GM21360 (cell line): Measurements from ENCODE around the gene SLC1A7.

Source experiments
- ATAC-seq: cut with Tn5 transposase; IDR thresholded peaks from one replicate; pipeline ENCODE4 v1.9.1; 2021; ENCODE audit warnings: mild to moderate bottlenecking, moderate library complexity; ENCODE audit not compliant: unreplicated experiment

Gene SLC1A7

DNA sequence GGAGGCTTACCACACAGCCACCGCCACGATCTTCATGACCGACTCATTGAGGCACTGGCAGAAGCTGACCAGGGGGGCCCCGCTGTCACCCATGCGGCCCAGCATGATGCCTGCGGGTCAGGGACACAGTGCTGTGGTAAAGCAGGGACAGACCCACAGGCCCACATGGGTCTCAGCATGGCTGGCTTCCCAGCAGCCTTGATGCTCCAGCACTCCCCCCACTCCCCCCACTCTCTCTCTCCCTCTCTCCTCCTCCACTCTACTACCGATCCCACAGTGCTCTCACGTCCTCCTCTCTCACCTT is 49.0 kb downstream of the SLC1A7 start:
- no peak for ATAC-seq

DNA sequence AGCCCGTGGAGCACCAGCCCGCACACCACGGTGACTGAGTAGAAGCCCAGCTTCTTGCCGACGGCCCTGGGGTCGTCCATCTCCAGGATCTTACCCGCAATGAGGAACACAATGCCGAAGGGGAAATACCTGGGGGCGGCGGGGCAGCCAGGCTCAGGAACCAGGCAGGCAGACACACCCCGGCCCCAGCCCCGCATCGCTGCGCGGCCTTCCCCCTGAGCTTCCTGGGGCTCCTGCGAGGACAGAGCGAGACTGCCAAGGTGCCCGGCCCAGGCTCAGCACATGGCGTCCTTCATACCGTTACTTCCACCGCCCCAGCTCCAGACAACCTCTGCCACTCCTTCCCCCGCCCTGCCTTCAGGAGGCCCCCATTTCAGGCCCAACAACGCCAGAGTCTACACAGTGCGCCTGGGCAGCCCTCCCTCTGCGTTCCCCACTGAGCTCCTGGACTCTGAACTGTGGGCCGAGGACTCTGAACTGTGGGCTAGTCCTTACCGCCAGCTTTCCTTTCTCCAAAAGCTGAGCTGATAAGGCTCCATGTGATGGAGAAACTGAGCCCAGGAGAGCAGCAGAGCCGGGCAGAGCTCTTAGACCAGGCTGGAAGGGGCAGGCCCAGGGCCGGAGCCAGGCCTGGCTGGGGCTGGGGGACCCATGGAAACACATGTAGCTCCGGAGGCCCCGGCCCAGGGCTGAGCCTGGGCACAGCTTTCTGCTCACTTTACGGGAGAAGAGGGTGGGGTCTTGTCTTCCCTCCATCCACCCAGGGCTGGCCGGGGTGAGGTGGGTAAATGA is 49.6 kb downstream of the SLC1A7 start:
- no peak for ATAC-seq

DNA sequence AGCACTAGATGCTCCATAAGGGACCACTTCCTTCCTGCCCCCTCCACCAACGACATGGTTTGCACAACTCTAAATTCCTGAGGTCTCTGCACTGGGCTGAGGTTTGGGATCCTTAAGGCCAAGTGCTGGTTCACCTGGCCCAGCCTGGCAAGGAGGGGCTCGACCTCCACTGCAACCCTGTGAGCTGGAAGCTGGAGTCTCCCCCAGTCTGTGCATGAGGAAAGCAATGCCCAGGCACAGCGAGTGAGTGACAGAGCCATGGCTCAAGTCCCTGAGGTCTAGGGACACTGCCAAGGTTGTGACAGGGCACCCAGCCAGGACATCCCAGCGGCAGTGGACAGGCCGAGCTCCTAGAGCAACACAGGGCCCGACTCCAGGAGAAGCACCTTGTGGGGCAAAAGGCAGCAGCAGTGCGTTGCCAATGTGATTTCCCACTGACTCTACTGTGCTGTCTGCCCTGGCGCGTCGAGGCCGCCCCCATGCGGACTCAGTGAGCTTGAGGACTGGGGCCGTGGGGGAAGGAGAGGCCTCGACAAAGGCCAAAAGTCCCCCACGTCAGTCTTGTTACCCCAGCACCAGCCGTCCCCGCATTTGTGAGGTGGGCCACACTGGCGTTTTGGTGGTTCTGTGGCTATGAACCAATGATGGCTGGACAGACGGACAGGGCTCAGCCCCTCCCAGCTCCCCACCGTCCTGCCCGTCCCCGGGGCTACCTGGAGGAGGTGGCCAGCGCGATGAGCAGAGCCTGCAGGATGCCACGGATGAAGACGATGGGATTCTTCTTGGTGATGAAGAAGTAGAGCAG is 50.4 kb downstream of the SLC1A7 start:
- no peak for ATAC-seq

DNA sequence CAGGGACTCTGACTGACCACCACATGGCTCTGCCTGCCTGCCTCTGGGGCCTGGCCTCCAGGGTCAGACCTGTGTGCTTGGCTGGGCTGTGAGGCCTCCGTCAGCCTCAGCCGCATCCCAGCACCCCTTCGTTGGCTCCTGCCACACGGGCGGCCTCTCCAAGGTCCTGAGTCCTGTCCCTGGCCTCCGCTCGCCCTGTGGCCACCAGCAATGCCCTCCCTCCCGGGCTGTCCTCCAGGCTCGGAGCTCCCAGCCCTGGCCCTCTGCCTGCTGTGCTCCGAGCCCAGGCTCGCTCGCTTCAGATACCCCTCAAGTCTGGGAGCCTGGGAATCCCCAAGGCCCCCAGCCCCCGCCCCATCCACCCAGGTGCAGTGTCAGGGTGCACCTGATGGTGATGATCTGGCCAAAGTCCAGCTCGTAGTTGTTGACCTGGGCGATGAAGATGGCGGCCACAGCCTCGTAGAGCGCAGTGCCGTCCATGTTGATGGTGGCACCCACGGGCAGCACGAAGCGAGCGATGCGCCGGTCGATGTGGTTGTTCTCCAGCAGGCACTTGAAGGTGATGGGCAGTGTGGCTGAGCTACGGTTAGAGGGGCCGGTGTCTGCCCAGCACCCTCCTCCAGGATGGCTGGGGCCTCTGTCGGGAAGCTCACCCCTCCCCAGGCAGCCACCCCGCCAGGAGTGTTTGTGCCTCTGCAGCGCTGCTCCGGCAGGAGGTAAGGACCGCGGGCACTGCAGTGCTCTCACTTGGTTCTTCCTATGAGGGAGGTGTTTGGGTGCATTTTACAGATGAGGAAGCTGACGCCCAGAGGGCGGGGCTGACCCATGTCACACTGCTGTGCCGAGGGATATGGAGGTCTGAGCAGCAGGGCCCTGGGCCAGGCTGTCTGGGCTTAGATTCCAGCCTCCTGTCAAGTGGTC is 52.0 kb downstream of the SLC1A7 start:
- ATAC-seq = no peak

DNA sequence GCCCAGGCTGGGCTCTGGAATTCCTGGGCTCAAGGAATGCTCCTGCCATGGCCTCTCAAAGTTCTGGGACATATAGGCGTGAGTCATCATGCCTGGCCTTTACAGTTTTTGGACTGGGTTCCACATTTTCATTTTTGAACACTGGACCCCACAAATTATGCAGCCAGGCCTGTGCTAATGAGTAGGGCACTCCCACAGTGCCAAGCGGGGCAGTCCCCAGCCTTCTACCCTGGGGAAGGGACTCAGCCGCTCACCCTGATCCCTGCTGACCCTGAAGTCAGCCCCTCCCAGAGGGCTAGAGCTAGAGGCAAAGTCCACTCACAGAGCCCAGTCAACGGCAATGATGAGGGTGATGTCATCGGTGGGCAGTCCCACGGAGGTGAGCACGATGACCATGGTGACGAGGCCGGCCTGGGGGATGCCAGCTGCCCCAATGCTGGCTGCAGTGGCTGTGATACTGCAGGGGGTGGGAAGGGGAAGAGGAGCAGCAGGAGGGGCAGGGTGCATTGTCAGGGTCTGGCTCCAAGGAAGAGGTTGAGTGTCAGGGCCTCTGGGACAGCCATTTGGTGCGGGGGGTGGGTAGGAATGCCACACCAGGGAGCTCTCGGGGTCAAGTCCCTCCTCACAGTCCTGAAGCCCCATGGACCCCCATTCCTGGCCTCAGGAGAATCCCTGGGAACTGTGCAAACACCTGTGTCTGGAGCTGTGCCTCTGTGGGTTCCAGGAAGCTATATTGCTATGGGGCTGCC is 52.8 kb downstream of the SLC1A7 start:
- no peak for ATAC-seq

DNA sequence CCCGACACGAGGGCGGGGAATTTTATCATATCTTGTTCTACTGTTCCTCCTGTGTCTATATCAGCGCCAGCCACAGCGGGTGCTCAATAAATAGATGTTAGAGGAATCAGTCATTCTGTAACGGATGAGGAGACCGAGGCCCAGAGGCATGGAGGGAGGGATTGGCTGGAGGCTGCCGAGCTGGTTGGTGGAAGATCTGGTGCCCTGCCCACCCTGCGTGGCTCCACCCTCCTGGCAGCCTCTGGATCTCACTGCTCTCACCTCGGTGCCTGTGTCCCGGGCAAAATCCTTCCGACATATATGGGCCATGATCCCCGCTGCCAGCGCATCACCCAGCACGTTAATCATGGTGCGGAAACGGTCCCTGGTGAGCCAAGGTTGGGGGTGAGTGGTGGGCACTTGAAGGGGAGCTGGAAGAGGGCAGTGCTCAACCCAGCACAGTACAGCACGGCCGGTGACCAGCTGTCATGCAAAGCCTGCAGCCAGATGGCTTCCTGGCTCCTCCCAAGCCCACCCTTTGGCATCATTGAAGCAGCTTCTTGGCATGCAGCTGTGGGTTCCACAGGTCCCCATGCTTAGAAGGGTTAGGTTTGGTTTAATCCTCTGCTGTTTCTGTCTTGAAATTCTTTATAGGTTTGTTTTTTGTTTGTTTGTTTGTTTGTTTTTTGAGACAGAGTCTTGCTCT is 53.7 kb downstream of the SLC1A7 start:
- no peak for ATAC-seq

DNA sequence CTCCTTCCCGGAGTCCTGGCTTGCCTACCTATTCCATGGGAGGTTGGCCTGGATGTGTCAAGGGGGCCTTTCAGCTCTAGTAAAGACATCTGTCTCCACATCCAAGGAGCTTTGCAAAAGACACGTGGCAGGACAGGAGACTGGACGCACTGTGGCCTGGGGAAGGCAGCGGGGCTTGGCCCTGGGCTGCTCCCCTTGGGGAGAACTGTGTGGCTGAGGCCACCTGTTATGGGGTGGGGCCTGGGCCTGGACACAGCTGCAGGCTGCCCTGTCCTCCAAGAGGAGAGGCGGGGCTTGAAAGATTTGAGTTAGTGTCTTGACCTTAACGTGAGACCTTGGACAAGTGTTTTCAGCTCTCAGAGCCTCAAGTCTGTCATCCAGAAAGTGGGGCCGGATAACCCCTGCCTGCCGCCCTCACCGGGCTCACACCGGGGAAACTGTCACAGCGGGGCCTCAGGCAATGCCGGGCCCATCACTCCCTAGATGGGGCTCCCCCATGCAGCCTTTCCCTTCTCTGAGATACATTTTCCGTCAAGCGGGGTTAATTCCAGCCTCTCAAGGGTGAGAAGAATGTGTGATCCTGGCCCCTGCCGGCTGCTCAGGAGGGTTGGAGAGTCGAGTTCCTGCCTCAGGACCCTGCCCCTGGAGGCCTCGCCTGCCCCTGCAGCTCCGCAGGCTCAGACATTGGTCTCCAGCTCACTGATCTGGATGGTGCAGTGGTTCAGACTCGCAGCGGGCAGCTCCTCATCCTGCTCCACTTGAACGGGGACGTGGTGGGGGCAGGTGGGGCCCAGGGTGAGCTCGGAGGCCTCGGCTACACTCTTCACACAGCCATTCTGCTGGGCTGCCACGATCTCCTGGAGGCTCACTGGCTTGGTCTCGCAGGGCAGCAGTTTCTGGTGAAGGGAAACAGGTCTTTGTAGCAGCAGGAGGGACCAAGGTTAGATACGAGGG is 54.8 kb downstream of the SLC1A7 start:
- no peak for ATAC-seq

DNA sequence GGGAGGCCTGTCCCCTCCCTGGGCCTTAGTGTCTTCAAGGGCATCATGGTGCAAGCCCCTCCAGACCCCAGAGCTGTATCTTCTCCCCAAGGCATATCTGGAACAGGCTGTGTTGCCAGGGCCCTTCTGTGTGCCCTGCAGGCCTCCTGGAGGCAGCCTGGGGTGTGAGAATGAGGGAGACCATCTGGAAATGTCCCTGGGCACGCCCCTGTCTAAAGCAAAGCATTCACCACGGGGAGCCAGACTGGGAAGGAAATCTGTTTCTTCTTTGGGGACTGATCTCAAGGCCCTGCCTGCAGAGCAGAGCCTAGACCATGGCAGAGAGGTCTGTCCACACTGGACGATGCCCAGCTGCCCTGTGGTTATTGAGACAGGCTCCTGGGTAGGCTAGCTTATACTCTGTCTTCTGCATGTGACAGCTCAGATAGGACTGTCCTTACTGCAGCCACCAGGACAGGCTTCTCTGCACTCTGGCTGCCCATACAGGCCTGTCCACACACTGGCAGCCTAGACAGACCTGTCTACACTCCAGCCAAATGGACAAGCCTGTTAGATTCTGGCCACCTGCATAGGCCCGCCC is 55.9 kb downstream of the SLC1A7 start:
- ATAC-seq = no peak

DNA sequence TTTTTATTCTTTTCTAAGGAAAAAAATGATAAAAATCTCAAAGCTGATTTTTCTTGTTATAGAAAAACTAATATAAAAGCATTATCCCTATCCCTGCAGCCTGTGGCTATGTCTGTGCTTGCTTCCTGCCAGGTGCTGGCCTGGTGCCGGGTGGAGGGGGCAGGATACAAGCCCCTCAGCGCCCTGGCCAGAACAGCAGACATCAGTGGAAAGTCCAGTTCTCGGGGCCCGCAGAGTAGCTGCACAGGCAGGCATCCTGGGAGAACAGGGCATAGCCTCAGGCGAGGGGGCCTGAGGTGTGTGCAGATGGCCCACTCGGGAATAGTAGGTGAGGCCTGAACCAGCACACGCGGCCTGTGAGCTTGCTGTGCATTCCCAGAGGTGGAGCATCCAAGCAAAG is 57.0 kb downstream of the SLC1A7 start:
- ATAC-seq = no peak

DNA sequence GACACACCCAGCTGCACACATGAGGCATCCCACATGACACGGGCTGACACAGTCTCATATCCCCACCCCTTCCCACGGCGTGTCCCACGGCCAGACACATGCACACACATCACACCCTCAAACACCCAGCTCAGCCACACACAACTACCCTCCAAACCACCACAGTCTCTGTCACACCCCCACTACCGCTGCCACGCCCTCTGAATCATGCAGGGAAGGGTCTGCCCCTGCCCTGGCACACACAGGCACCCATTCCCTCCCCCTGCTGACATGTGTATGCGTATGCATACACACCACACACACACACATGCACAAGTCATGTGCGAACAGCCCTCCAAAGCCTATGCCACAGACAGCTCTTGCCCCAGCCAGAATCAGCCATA is 57.9 kb downstream of the SLC1A7 start:
- no peak for ATAC-seq

DNA sequence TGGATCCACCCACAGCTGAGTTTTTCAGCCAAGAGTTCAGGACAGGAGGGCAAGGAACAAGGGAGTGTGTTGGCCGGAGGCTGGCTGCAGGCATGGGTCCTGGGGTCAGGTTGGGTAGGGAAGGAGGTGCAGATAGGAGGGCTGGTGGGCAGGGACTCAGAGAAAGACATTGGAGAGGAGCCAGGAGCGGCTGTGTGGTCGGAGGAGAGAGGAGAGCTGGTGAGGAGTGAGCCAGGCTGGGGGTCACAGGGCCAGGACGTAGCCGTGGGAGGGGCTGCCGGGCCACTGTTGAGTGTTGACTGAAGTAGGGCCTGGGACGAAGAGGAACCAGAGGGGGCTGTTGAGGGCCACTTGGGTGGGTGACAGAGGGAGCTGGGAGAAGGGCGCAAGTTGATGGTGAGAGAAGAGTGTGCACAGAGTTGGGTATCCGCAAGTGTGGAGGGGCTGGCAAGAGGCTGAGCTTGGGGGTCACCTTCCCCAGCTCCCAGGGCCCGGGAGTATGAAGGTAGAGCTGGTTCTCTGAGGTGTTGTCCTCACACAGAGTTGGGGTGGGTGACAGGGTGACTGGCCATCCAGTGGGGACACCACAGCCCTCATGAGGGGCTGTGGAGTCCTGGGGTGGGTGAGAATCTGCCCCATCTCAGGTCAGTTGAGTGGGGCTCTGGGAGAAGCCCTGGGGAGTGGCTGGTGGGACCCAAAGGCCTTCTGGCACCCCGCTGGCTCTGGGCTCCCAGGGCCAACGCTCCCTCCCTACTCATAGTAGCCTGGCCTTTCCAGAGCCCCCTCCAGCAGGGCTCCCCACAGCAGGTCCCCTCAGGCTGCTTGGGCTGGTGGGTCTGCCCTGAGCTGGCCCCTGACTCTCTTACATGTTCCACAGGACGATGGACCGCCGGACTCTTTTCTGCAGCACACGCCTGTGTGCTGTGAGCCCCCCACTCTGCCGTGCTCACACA is 58.5 kb downstream of the SLC1A7 start:
- ATAC-seq = no peak

DNA sequence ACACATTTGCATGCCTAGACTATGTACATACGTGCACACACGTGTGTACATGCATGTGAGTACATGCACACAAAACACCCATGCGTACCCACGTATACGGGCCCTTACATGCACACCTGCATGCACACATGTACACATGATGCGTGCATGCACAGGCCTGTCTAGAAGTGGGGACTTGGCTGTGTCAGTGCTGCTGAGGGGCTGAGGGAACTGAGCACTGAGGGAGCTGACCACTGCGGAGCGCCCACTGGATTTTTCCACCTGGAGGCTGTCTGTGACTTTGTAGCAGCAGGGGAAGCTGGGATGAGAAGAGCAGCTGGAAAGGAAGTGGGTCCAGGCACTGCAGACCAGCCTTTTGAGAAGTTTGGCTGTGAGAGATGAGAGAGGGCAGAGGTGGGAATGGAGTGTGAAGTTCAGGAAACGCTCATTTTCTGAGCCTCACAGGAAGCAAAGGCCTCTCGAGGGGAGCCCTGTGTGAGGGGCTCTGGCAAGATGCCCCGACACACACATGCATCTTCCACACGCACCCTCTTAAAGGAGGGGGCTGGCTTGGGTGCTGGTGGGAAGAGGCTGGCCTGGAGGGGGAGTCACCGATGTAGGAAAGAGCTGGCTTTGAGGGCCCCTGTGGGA is 59.5 kb downstream of the SLC1A7 start:
- no peak for ATAC-seq

DNA sequence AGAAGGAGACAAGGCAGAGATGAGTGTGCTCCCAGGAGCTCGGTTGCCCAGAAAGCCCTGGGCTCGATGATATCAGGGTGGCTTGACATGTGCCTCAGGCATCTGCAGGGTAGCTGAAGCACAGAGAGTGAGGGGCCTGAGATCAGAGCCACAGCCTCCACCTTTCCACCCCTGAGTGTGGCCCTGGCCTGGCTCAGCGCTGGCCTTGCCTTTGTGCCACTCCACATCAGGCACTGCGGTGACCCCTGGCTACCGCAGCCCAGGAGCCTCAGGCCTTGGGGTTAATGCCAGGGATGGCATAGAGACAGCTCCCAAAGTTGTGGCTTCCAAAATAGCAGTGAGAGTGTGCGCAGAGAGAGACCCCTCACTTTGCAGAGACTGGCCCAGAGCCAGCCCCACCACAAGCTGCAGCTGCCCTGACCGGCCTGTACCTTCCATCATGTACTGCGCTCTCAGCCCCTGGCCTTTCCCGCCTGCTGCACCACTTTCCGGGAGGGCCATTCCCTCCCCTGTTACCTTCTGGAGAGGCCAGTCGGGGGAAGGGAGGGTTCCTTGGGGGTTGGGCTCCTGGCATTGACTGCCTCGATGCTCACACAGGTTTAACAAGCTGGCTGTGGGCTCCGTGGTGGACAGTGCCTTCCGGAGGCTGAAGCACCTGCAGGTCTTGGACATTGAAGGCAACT is 60.9 kb downstream of the SLC1A7 start:
- no peak for ATAC-seq

DNA sequence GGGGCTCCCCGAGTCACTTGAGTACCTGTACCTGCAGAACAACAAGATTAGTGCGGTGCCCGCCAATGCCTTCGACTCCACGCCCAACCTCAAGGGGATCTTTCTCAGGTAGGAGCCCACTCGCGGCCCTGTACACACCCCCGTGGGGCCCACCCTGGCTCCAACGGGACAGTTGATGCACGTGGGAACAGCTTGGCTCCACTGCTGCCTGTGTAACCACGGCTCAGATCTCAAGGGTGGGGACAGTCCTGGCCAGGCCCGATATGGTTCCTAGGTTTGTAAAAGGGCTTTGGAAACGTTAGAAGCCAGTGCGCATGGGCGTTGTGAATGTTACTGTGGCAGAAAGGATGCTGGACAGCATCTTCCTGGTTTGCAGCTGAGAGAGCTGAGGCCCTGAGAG is 61.7 kb downstream of the SLC1A7 start:
- no peak for ATAC-seq

DNA sequence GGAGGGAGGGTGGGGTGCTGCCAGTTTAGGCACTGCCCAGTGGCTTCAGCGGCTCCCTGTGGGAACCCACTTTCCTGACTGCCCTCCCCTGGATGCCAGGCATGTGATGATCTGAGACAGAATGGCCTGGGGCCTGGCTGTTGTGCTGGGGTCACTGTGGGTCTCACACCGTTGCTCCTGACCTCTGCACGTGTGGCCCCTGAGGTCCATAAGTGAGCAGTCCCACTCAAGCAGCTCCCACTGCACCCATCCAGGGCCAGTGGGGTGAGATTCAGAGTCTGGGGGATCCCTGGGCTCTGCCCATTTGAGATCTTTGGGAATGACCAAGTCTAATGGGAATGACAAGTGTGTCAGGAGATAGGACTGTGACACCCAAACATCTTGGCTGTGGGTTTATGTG is 62.4 kb downstream of the SLC1A7 start:
- no peak for ATAC-seq

DNA sequence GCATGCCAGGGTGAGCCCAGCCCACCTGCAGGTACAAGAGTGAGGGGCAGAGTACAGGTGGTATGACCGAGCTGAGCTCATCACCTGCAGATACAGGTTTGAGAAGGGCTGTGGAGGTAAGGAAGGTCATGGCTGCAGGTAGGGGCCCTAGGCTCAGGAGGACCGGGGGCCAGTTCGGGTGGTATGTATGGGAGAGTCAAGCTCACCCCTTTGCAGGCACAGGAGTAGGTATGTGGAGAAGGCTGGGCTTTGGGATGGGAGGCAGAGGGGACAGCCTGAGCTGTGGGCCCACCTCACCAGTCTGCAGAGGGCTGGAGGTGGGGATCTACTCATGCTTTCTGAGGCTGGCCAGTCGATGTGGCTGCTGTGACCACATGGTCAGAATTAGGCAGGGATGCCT is 63.2 kb downstream of the SLC1A7 start:
- ATAC-seq = no peak
